GM12878 (cell line): ENCODE data around the gene WNT5B. TPM values are rescaled to one million over a fixed set of nuclear protein-coding genes. Genes with fewer than 3 reads are reported as not detected.

Source experiments
- ATAC-seq: fragments of 200-7000 bp; cut with Tn5 transposase; 3 replicates; pipeline ENCODE4 v1.9.1; 2020; ENCODE audit warnings: mild to moderate bottlenecking, moderate library complexity
- BruUV-seq: library from RNA; stranded (reverse); fragments of 400-500 nt; replicated peaks from 2 replicates; lab custom pipeline; 2021; lab: Mats Ljungman, UMichigan
- CTCF ChIA-PET: fragments of 300-600 bp; sonication (Branson Sonifier 250); formaldehyde crosslinking; extraction: SDS; loops from one replicate; lab custom pipeline; 2021; ENCODE audit warnings: inconsistent platforms; lab: Yijun Ruan, JAX
- POLR2A ChIA-PET: fragments of 350-600 bp; formaldehyde crosslinking; extraction: SDS; loops from one replicate; lab custom pipeline; 2021; ENCODE audit warnings: inconsistent platforms; lab: Charles Lee
- RAD21 ChIA-PET: fragments of 300-600 bp; sonication (Branson Sonifier 250); formaldehyde crosslinking; loops from one replicate; lab custom pipeline; 2023; ENCODE audit warnings: antibody characterized with exemption; ENCODE audit not compliant: unreplicated experiment; lab: Charles Lee
- SMC1A ChIA-PET: fragments of 300-600 bp; sonication (Branson Sonifier 250); formaldehyde crosslinking; loops from one replicate; lab custom pipeline; 2023; ENCODE audit not compliant: unreplicated experiment, uncharacterized antibody; lab: Charles Lee
- DNase-seq: peaks from one replicate; pipeline ENCODE4 v3.0.0-alpha.2; 2011; ENCODE audit warnings: low read depth, low spot score
- FAIRE-seq: peaks from 3 replicates; lab custom pipeline; 2011; peaks lifted over from hg19 to GRCh38; lab: Jason Lieb, UNC
- H2AFZ ChIP-seq: 2 replicates; pipeline ENCODE4 v1.6.0; 2011; ENCODE audit warnings: low read depth, low read length, control low read depth; ENCODE audit not compliant: control insufficient read depth
- H3K27ac ChIP-seq: 2 replicates; pipeline ENCODE4 v1.5.1; 2011; ENCODE audit warnings: control low read depth; ENCODE audit not compliant: control insufficient read depth, insufficient read depth
- H3K27me3 ChIP-seq, 2 experiments: replicated peaks in 1 of 2; 2 replicates each; pipeline versions ENCODE4 v1.6.0 to v1.6.1; 2011; ENCODE audit warnings: low read length in 1 of 2; ENCODE audit not compliant: control insufficient read depth in 2 of 2, insufficient read depth in 2 of 2
- H3K36me3 ChIP-seq, 2 experiments: 2 replicates each; pipeline ENCODE4 v1.5.1; 2011; ENCODE audit warnings: low read length in 1 of 2; ENCODE audit not compliant: control insufficient read depth in 2 of 2, insufficient read depth in 2 of 2
- H3K4me1 ChIP-seq: 2 replicates; pipeline ENCODE4 v1.6.1; 2011; ENCODE audit warnings: mild to moderate bottlenecking, low read length, moderate library complexity, mixed read lengths; ENCODE audit not compliant: control insufficient read depth, insufficient read depth
- H3K4me2 ChIP-seq: 2 replicates; pipeline ENCODE4 v1.6.0; 2011; ENCODE audit warnings: control low read depth; ENCODE audit not compliant: control insufficient read depth, insufficient read depth
- H3K4me3 ChIP-seq: fragments of 200-600 bp; sonication (generic); 2 replicates; pipeline ENCODE4 v1.5.1; 2016
- H3K79me2 ChIP-seq: 2 replicates; pipeline ENCODE4 v1.6.0; 2011; ENCODE audit warnings: low read length; ENCODE audit not compliant: control insufficient read depth, insufficient read depth
- H3K9ac ChIP-seq: 2 replicates; pipeline ENCODE4 v1.8.0; 2011; ENCODE audit warnings: low read length, control low read depth, mixed read lengths; ENCODE audit not compliant: control insufficient read depth, insufficient read depth
- H3K9me3 ChIP-seq: replicated peaks from 3 replicates; pipeline ENCODE4 v1.5.1; 2011; ENCODE audit warnings: mild to moderate bottlenecking, low read length; ENCODE audit not compliant: control insufficient read depth, insufficient read depth
- H4K20me1 ChIP-seq: 2 replicates; pipeline ENCODE4 v1.6.0; 2011; ENCODE audit not compliant: control insufficient read depth, insufficient read depth
- ETV6 ChIP-seq, 2 experiments: fragments of 450-650 bp in 1 of 2; IDR thresholded peaks in 1 of 2; conservative IDR thresholded peaks in 1 of 2; 2 replicates each; pipeline ENCODE4 v1.6.1; 2014; ENCODE audit warnings: antibody characterized with exemption in 1 of 2, borderline replicate concordance in 1 of 2, low read depth in 1 of 2, mild to moderate bottlenecking in 1 of 2, moderate library complexity in 1 of 2
- GATAD2B ChIP-seq: fragments of 450-650 bp; conservative IDR thresholded peaks from 2 replicates; pipeline ENCODE4 v1.6.1; 2017; ENCODE audit warnings: low read depth, mild to moderate bottlenecking, moderate library complexity
- TCF3 ChIP-seq: IDR thresholded peaks from 2 replicates; pipeline ENCODE4 v1.6.1; 2012; ENCODE audit warnings: low read depth, mild to moderate bottlenecking, low read length, borderline replicate concordance; ENCODE audit not compliant: insufficient read depth
- WGBS: methylation state at CpG from one replicate; pipeline ENCODE4 v1.1.6; 2016; ENCODE audit warnings: low lambda C conversion rate; ENCODE audit not compliant: insufficient replicate concordance, insufficient coverage; ENCODE audit errors: missing lambda C conversion rate; 5-methylcytosine and 5-hydroxymethylcytosine counted together
- in situ Hi-C: fragments of 300-500 bp; cut with MboI; formaldehyde crosslinking; loops from 9 replicates; pipeline ENCODE4 v1.14.3; 2018; ENCODE audit warnings: mixed read lengths
- intact Hi-C: fragments of 100-400 bp; cut with micrococcal nuclease; formaldehyde crosslinking; loops from one replicate; pipeline ENCODE4 v1.14.2; 2022; ENCODE audit not compliant: unreplicated experiment
- polyA plus RNA-seq, 11 experiments: library from polyadenylated mRNA; depleted of rRNA in 4 of 11; unstranded in 6 of 11; stranded (reverse) in 5 of 11; fragments of >200 nt; fragmentation: Nextera tagmentation in 4 of 11; fragmentation: Illumina TruSeq in 1 of 11; extraction: Ambion mirVana in 4 of 11; extraction: Trizol in 1 of 11; gene quantifications; 1 replicate in 1 of 11; 2 replicates in 10 of 11; pipeline versions ENCODE4 v1.2.1 to v1.2.3, GENCODE V29; 2011 to 2016; ENCODE audit warnings: inconsistent platforms in 2 of 11, missing spikeins in 2 of 11, low read depth in 1 of 11
- total RNA-seq, 4 experiments: library from RNA; depleted of rRNA in 3 of 4; stranded (reverse); fragments of >200 nt in 3 of 4; fragmentation: Illumina TruSeq in 1 of 4; extraction: Trizol in 1 of 4; gene quantifications; 2 replicates each; pipeline versions ENCODE4 v1.2.1 to v1.2.3, GENCODE V29; 2013 to 2021
- TF ChIP-seq, protein P1 (sequence below): fragments of 450-650 bp; IDR thresholded peaks from 2 replicates; pipeline ENCODE4 v1.6.1; 2016; ENCODE audit warnings: mild to moderate bottlenecking

Gene WNT5B
- total and polyA plus RNA-seq, 10 of the 15 experiments (the other 5 are each of a cell fraction or from before 2014, with no cell fraction given) = 0.45 to 18.3 (median 5.4) TPM

DNA sequence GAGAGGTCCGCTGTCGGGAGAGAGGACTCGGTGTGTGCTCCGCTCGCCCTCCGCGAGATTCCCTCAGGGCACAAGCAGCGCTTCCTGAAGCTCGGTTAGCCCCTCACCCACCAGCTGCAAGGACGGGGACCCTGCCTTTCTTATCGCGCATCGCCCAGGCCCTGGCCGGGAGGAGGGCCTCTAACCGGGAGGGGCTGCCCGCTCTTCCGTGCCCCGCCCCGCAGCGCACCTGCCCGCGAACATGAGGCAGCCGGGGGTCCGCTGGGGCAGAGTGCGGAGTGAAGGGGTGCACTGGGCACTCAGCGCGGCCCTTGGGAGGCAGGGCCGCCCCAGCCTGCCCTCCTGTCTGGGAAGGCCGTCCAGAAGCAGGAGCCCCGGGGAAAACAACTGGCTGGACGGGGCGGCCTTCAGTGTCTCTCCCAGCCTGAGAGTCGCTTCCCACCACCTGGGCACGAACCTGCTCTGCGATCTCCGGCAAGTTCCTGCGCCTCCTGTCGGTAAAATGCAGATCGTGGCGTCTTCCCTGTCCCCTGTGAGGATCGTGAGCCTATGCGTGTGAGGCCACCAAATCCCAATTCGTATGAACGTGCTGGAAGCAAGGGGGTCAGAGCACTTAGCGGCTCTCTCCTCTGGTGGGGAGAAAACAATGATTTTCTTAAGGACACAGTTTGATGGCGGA, 33.9 kb downstream of the WNT5B start:
- no peaks in the 10 kb centered on the region for H3K27me3 ChIP-seq
- no peak overlapping the region for H2AFZ ChIP-seq
- H3K36me3 ChIP-seq = no peaks in the 10 kb centered on the region
- H3K79me2 ChIP-seq = no peaks in the 10 kb centered on the region
- intact Hi-C loops = no loop called here
- H3K4me3 ChIP-seq = no peak overlapping the region
- no peak for TF ChIP-seq TCF3
- TF ChIP-seq ETV6 (conservative IDR thresholded peaks at IDR 0.05 in 1 of 2, IDR thresholded peaks at IDR 0.05 in 1 of 2; ENCODE audit: borderline replicate concordance in 1 of 2, low read depth in 1 of 2) = 0 out of 4 replicates have a peak, but pooled peaks of 1 of the 2 experiments have one; percentile 32
- TF ChIP-seq, protein P1, sequence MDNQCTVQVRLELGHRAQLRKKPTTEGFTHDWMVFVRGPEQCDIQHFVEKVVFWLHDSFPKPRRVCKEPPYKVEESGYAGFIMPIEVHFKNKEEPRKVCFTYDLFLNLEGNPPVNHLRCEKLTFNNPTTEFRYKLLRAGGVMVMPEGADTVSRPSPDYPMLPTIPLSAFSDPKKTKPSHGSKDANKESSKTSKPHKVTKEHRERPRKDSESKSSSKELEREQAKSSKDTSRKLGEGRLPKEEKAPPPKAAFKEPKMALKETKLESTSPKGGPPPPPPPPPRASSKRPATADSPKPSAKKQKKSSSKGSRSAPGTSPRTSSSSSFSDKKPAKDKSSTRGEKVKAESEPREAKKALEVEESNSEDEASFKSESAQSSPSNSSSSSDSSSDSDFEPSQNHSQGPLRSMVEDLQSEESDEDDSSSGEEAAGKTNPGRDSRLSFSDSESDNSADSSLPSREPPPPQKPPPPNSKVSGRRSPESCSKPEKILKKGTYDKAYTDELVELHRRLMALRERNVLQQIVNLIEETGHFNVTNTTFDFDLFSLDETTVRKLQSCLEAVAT = 0 out of 2 replicates have a peak, but pooled peaks have one; percentile 31
- peak; percentile 44; the same call in 1 of the 2 replicates for TF ChIP-seq GATAD2B
- BruUV-seq = no TSS peak
- 97% methylated on average over 32 of the region's 46 CpGs for WGBS
- no peak overlapping the region; the same call in 1 of the 2 replicates for H3K4me2 ChIP-seq
- RAD21 ChIA-PET = no interaction called here
- ATAC-seq = no peak
- SMC1A ChIA-PET = no interaction called here
- CTCF ChIA-PET = no interaction called here
- POLR2A ChIA-PET = no interaction called here
- no peak overlapping the region for H3K9ac ChIP-seq
- in situ Hi-C loops = no loop called here
- DNase-seq = no peak
- no peaks in the 10 kb centered on the region for H4K20me1 ChIP-seq
- no peak for FAIRE-seq
- H3K9me3 ChIP-seq = no peaks in the 10 kb centered on the region
- H3K27ac ChIP-seq = no peak overlapping the region
- no peaks in the 10 kb centered on the region for H3K4me1 ChIP-seq
